Esophagus (tissue), 2 donors: ENCODE results near the gene EPN2. TPM values are rescaled to one million over a fixed set of nuclear protein-coding genes. Genes with fewer than 3 reads are reported as not detected.
"Not testable (repeated sequence)": the region's sequence is repeated elsewhere in the genome, so short reads cannot be mapped to it uniquely, and the experiment has no call there.

Source experiments
- H3K27ac ChIP-seq, 2 donors: one replicate each; pipeline ENCODE4 v1.5.1; 2013; ENCODE audit warnings: low read depth in 2 of 2, mild to moderate bottlenecking in 2 of 2, inconsistent platforms in 1 of 2, low read length in 1 of 2, moderate library complexity in 1 of 2
- H3K27me3 ChIP-seq, 2 donors: one replicate each; pipeline ENCODE4 v1.6.1; 2013; ENCODE audit warnings: low read length in 2 of 2, control low read depth in 1 of 2, mild to moderate bottlenecking in 1 of 2; ENCODE audit not compliant: insufficient read depth in 2 of 2, control insufficient read depth in 1 of 2
- H3K36me3 ChIP-seq, 2 donors: one replicate each; pipeline ENCODE4 v1.6.1; 2013; ENCODE audit warnings: low read length in 1 of 2; ENCODE audit not compliant: control insufficient read depth in 2 of 2, insufficient read depth in 2 of 2
- H3K4me1 ChIP-seq, 2 donors: one replicate each; pipeline ENCODE4 v1.6.1; 2013; ENCODE audit warnings: low read length in 1 of 2; ENCODE audit not compliant: control insufficient read depth in 2 of 2, insufficient read depth in 2 of 2
- H3K4me3 ChIP-seq, 2 donors: one replicate each; pipeline ENCODE4 v1.5.1; 2013; ENCODE audit warnings: low read length in 2 of 2, mild to moderate bottlenecking in 2 of 2, low read depth in 1 of 2, moderate library complexity in 1 of 2
- H3K9me3 ChIP-seq, 2 donors: one replicate each; pipeline ENCODE4 v1.6.1; 2013; ENCODE audit warnings: mild to moderate bottlenecking in 2 of 2, low read depth in 1 of 2, low read length in 1 of 2, moderate library complexity in 1 of 2; ENCODE audit not compliant: control insufficient read depth in 2 of 2, insufficient read depth in 1 of 2
- WGBS, 2 donors: extraction: QIAGEN DNeasy Blood & Tissue Kit; methylation state at CpG; one replicate each; pipeline ENCODE4 v1.1.7; 2013; 5-methylcytosine and 5-hydroxymethylcytosine counted together
- polyA plus RNA-seq, 2 donors: library from polyadenylated mRNA; stranded (reverse); fragments of 200-250 nt; gene quantifications; one replicate each; pipeline ENCODE4 v1.2.3, GENCODE V29; 2013
- donor health status: healthy with polysubstance abuse.
- donor health status: Bipolar disorder and iron deficiency.

Gene EPN2
- polyA plus RNA-seq, 2 donors, result 27.9 to 44.7 TPM

DNA sequence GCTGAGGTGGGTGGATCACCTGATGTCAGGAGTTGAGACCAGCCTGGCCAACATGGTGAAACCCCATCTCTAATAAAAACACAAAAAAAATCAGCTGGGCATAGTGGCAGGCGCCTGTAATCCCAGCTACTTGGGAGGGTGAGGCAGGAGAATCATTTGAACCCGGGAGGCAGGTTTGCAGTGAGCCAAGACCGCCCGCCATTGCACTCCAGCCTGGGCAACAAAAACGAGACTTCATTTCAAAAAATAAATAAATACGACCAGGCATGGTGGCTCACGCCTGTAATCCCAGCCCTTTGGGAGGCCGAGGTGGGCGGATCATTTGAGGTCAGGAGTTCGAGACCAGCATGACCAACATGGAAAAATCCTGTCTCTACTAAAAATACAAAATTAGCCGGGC is 116.2 kb downstream of the EPN2 start:
- not testable (repeated sequence) for H3K4me3 ChIP-seq, H3K4me1 ChIP-seq, H3K27me3 ChIP-seq, H3K9me3 ChIP-seq, H3K36me3 ChIP-seq, H3K27ac ChIP-seq
- WGBS, 2 donors, result 94 to 95% methylated on average over 11 of the region's 11 CpGs

DNA sequence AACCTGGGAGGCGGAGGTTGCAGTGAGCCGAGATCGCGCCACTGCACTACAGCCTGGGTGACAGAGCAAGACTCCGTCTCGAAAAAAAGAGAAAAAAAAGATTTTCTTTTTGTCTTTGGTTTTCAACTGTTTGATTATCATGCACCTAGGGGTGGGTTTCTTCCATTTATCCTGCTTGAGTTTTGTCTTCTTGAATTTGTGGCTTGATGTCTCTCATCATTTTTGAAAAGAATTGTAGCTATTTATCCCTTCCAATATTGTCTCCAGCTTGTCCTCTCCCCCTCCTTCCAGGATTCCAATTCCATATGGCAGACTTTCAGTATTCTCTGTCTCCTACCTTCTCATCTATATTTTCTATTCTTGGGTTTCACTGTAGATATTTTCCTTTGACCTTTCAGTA is 117.6 kb downstream of the EPN2 start:
- Histone ChIP-seq H3K9me3 (no peaks in the 10 kb centered on the region), H3K27me3 (no peaks in the 10 kb centered on the region), H3K4me1 (no peaks in the 10 kb centered on the region), H3K4me3 (no peak overlapping the region), H3K36me3 (no peaks in the 10 kb centered on the region), H3K27ac (no peak overlapping the region)
- 72 to 80% methylated on average over 6 of the region's 6 CpGs for WGBS, 2 donors

DNA sequence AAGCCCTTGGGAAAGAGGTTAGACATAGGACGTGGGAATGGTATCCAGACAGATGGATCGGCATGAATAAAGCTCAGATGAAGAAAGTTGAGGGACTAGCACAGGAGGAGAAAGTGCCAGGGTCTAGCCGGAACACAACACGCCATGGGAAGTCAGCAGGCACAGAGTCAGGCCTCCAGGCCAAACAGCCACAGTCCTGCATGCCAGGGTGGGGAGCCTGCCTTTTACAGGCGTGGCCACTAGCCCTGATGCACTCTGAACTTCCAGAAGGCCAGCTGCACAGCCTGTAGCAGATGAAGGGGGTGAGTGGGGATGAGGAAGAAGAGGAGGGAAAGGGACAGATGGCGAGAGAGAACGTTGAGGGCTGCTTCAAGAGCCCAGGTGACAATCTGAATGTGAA is 120.2 kb downstream of the EPN2 start:
- Histone ChIP-seq H3K4me1 (no peaks in the 10 kb centered on the region), H3K36me3 (no peaks in the 10 kb centered on the region), H3K4me3 (no peak overlapping the region), H3K27me3 (no peaks in the 10 kb centered on the region), H3K9me3 (no peaks in the 10 kb centered on the region), H3K27ac (peak overlapping the region in 1 of 2 donors; percentile 0)
- WGBS, 2 donors, result 76% methylated on average over 7 of the region's 7 CpGs

DNA sequence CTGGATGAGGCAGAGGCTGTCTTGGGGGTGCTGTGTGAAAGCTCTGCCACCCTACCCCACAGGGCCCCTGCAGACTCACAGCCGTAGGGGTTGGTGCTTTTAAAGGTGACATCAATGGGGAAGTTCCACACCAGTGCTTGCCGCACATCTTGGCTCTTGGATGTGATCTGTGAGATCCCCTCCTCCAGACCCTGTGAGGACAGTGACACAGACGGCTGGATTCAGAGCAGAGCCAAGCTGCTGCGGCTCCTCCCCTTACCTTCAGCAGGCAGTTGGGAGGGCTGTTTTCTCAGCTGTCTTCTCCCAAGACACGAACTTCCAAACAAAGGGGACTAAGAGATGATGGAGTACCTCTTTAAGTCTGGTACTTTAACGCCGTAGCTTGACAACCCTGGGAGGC is 120.6 kb downstream of the EPN2 start:
- Histone ChIP-seq H3K27me3 (no peaks in the 10 kb centered on the region), H3K9me3 (no peaks in the 10 kb centered on the region), H3K4me3 (no peak overlapping the region), H3K36me3 (no peaks in the 10 kb centered on the region), H3K4me1 (no peaks in the 10 kb centered on the region), H3K27ac (no peak overlapping the region)
- WGBS, 2 donors, result 82% methylated on average over 7 of the region's 7 CpGs

DNA sequence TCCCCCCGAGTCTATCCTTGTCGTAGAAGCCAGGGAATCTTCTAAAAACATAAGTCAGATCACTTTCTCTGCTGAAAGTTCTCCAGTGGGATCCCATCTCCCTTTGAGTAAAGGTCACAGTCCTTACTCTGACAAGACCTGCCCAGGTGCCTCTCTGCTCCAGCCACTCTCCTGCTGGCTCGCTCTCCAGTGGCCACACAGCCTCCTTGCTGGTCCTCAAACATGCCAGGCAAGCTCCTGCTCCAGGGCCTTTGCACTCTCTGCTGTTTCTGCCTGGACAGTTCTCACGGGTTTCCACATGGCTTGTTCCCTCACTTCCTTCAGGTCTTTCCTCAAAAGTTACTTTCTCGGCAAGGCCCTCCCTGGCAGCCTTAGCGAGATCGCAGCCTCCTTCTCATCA is 122.0 kb downstream of the EPN2 start:
- Histone ChIP-seq H3K27me3 (no peaks in the 10 kb centered on the region), H3K9me3 (no peaks in the 10 kb centered on the region), H3K36me3 (no peaks in the 10 kb centered on the region), H3K4me3 (no peak overlapping the region), H3K27ac (no peak overlapping the region), H3K4me1 (no peaks in the 10 kb centered on the region)
- 77 to 85% methylated on average over 7 of the region's 7 CpGs for WGBS, 2 donors

DNA sequence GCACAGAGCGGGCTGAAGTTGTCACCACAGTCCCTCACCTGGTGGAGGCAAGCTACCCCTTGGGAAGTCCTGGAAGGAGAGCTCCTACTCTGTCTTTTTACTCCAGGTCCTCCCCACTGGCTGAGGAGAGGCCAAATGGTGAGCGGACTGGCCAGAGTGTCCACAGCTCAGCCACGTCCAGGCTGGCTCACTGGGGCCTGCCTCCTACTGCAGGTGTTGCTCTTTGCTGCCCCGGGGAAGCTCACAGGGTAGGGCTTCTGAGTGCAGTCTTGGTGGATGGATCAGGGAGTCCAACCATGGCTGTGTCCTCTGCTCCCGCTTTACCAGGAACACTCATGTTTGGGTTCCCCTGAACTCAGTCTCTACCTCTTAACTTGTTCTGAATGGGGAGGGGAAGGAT is 122.7 kb downstream of the EPN2 start:
- Histone ChIP-seq H3K27me3 (no peaks in the 10 kb centered on the region), H3K36me3 (no peaks in the 10 kb centered on the region), H3K27ac (no peak overlapping the region), H3K9me3 (no peaks in the 10 kb centered on the region), H3K4me1 (peaks cover 0 to 2% of the 10 kb centered on the region in 2 donors), H3K4me3 (no peak overlapping the region)
- 94 to 99% methylated on average over 5 of the region's 5 CpGs for WGBS, 2 donors

DNA sequence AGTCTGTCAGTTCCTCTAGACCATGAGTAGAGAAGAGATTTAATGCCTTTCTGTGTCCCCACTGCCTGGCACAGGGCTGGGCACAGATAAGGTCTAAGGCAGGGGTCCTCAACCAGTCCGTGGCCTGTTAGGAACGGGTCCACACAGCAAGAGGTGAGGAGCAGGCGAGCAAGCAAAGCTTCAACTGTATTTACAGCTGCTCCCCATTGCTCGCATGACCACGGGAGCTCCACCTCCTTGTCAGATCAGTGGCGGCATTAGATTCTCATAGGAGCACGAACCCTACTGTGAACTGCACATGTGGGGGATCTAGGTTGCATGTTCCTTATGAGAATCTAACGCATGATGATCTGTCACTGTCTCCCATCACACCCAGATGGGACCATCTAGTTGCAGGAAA is 123.6 kb downstream of the EPN2 start:
- H3K9me3 ChIP-seq, result no peaks in the 10 kb centered on the region
- H3K4me3 ChIP-seq, result no peak overlapping the region
- WGBS, 2 donors, result 91 to 93% methylated on average over 8 of the region's 8 CpGs
- no peak overlapping the region for H3K27ac ChIP-seq
- no peaks in the 10 kb centered on the region for H3K36me3 ChIP-seq
- H3K27me3 ChIP-seq, result no peaks in the 10 kb centered on the region
- H3K4me1 ChIP-seq, result peaks cover 0 to 2% of the 10 kb centered on the region in 2 donors

DNA sequence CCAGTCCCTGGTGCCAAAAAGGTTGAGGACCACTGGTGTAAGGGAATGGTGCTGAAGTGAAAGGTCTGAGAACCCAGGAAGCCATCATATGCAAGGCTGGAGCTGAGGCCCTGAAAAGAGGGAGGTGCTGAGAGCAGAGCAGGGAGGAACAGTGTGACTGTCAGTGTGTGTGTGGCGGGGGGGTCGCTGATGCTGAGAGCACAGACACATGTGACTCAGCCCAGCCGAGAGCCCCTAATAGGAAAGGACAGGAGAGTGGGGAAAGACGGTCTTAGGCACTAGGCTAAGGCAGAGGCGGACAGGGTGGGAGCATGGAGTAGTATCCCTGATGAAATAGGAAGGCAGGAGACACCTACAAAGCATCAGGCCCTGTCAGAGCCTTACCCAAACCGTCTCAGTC is 124.2 kb downstream of the EPN2 start:
- H3K36me3 ChIP-seq, result no peaks in the 10 kb centered on the region
- peak overlapping the region in 1 of 2 donors; percentile 8 for H3K27ac ChIP-seq
- no peaks in the 10 kb centered on the region for H3K27me3 ChIP-seq
- no peak overlapping the region for H3K4me3 ChIP-seq
- peaks cover 0 to 2% of the 10 kb centered on the region in 2 donors for H3K4me1 ChIP-seq
- WGBS, 2 donors, result 74 to 76% methylated on average over 6 of the region's 6 CpGs
- no peaks in the 10 kb centered on the region for H3K9me3 ChIP-seq

DNA sequence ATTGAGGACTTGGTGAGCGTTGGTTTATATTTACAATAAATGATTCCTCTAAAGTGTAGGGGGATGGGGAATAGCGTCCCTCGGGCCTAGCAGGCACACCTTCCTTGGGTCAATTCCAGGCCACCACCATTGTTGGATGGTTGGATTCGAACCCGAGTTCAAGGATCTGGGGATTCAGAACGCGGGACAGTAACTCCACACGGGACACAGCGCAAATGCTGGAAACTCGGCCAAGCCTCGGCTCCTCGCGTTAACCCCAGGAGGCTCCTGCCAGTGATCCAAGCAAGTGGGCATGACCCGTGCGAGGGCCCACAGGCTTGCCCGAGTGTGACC is 124.7 kb downstream of the EPN2 start:
- H3K4me1 ChIP-seq, result peaks cover 0 to 2% of the 10 kb centered on the region in 2 donors
- no peaks in the 10 kb centered on the region for H3K9me3 ChIP-seq
- 16% methylated on average over 16 of the region's 16 CpGs for WGBS, 2 donors
- H3K36me3 ChIP-seq, result no peaks in the 10 kb centered on the region
- H3K4me3 ChIP-seq, result peak overlapping the region; percentile 63 to 67
- H3K27me3 ChIP-seq, result no peaks in the 10 kb centered on the region
- no peak overlapping the region for H3K27ac ChIP-seq

DNA sequence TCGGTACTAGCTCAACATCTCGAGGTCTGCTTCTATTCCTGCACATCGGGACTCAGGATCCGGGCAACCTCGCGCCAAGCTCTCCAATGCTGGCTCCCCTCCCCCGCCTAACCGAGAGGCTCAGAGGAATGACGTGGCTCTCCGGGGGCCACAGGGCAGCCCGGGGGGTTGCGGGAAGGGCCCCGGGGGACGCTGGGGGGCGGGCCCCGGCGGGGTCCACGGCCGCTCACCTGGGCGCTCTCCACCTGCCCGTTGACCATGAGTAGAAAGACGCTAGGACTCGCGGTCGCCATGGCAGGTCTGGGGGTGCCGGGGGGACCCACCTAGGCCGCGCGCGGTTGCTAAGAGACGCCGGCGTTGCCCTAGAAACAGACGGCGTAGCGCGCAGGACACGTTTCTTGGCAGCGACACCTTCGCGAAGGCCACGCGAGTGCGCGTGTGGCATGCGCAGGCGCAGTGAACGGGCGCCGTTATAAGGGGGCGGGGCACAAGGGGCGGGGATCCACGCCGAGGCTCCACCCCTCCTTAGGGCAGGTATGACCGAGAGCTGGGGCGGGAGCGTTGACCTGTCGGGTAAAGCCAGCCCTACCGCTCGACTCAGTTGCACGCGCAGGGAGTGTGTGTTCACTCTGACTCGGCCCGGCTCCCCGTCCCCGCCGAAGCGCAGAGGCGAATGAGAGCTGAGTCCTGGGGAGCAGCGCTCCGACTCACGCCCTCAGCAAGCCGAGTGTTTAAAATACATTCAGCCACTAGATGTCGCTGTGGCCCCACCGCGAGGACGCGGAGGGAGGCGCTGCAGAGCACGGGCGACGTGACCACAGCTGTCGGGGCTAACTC is 125.3 kb downstream of the EPN2 start, which contains the start of gene B9D1:
B9D1 (minus strand) TSS at position 447 of the 837 bp plus-strand sequence; CDS start at position 293, 154 bp downstream.
- H3K36me3 ChIP-seq, result no peaks in the 10 kb centered on the region
- 0 to 1% methylated on average over 79 to 83 of the region's 83 CpGs for WGBS, 2 donors
- peaks cover 0 to 2% of the 10 kb centered on the region in 2 donors for H3K4me1 ChIP-seq
- H3K27ac ChIP-seq, result peak within 1 kb of the TSS; percentile 90 to 95
- no peaks in the 10 kb centered on the region for H3K27me3 ChIP-seq
- H3K9me3 ChIP-seq, result no peaks in the 10 kb centered on the region
- peak within 1 kb of the TSS; percentile 63 to 67 for H3K4me3 ChIP-seq
